Measurements from ENCODE around the gene RAB6B.

Gene RAB6B

GRCh38 chr3:133894353-133895207 lies 1.1 kb downstream of the RAB6B start:
- no peak for DNase-seq

DNA sequence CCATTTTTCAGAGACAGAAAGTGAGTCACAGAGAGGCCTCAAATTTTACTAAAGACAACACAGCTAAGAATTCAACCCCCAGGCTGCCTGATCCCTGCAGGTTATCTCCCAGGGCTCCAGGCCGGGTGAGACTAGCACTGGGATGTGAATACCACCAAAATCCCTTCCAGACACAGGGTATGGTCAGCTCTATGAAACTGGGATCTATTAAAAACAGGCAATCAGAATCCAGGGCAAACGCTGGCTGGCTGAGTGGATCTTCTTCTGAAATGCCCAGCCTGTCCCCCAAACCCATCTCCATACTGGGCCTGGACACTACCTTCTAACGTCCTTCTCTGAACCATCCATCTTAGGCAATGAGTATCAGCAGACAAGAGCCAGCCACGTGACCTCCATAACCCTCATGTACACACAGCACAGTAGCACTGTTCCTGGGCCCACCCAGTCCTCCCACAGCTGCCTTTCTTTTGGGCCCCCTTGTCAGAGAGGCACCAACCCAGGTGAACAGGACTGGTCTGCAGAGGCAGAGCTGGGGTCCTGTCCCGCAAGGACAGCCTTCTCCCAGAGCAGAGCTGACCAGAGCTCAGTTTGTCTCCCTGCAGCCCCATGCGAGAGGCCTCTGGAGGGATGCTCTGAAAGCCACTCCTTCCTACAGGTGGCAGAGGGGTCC lies 1.9 kb downstream of the RAB6B start:
- DNase-seq, result no peak

DNA sequence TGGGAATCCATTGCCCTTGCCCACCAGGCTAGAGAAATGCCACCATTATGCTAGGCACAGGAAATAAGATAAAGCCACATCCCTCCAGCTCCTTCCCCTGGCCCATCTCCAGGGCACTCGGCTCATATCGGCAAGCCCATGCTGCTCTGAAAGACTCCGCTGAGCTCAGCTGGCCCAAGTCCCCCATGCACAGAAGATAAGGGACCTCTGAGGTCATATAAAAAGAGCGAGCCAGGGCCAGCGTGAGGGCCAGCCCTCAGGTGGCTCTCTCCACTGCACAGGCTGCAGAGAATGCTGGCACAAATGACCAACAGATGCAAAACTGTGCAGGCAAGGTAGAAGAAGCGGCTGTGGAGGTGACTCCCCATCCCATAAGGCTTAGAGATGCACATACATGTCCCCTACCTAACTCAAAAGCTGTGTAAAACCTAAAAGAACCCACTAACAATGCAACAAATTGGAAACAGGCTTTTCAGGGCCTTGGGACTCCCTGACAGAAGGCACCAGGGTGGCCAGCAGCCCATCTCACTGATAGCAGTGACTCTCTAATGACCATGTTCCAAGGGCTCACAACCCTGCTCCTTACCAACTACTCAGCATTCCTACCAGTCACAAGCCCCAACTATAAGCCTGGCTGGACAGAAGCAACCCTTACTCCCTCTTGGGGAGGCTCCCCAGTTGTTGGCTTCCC lies 3.0 kb downstream of the RAB6B start:
- no peak for DNase-seq

DNA sequence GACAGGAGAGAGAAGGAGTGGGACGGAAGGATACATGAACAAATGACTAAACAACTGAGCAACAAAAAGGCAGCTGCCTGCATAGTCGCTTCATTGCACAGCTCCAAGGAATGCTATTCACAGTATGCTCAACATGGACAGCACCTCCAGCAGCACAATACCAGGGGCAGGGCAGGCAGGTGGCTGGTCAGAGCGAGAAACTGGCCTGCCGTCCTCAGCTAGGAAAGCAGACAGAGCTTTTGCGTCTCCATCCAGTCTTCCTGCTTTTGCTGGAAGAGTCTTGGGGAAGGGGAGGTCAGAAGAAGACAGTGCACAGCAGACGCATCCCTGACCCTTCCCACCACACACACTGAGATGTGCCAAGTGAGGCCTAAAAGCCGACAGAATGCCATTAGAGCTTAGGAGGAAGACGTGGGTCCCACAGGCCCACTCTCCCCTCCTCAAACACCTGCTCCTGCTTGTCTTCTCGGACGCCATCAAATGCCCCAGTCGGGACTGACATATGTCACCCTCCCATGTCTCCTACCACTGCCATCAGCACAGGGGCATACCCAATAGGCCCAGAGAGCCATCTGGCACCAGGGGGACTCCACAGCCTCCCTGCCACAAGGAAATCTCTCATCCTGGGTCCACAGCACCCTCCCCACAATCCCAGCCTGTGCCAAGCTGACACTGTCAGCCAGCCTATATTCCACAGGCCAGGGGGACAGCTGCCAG lies 3.9 kb downstream of the RAB6B start:
- DNase-seq, result no peak

DNA sequence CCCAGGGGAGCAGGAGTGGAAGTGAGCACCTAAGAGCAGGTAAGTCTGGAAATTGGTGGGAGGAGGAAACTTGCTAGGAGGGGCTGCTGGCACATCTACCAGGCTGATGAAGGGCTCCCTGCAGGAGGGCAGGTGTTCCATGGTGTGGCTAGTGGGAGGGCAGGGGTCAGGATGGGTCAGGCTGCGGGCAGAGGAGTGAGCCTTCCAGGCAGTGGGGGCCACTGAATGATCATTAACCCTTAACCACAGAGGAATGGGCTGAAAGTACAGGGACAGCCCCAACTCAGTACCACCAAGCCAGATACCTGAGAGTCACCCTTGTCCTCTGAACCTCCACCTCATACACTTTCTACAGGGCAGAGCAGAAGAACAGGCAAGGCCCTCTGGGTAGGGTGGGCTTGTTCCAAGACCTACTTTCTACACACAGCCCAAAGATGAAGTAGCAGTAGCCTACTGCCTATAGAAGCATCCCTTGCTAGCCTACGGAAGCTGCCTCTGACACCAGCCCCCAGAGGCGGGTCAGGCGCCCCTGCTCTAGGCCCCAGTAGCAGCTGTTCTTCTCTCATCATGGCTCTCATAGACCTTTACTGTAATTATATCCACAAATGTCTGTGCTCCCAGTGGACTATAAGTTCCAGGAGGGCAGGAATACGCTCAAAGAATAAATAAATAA lies 4.6 kb downstream of the RAB6B start:
- DNase-seq, result no peak

- DNase-seq, result no peak
These were observed 5.6 kb downstream of the RAB6B start for GRCh38 chr3:133890037-133890436.

- DNase-seq, result no peak
These were observed 6.8 kb downstream of the RAB6B start for GRCh38 chr3:133888726-133889340.

- no peak for DNase-seq
These were observed 7.6 kb downstream of the RAB6B start for GRCh38 chr3:133887803-133888703.

DNA sequence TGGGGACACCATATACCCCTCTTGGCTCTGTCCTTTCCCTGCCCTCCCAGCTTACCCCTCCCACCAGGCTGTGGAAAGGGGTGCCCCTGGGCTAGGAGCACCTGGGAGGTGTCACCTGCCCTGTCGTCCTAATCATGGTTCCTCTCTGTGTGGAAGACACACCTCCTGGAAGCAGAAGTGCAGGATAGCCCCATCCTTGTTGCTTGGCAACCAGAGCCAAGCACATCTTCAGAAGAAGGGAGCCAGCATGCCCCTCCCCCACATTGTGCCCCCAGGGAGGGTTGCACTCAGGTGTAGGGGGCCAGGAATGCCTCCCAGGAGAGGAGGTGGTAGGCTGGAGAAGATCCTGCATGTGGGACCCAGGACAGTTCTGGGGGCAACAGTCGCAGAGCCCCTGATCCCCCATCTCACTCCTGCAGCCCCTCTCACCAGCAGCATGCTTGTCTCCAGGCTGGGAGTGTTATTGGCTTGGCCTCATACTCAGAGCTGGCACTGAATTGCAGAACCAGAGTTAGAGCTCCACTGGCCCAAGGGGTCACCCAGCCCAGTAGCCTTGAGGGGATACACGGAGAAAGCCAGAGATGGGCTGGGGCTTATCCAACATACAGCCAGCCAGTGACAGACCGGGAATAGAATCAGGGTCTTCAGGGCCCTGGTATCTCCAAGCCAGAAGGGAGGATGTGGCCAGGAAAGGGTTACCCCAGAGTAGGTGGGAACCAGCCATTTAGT lies 8.4 kb downstream of the RAB6B start:
- DNase-seq, result no peak

GRCh38 chr3:133886031-133886722 lies 9.5 kb downstream of the RAB6B start:
- no peak for DNase-seq

- DNase-seq, result no peak
These were observed 10.6 kb downstream of the RAB6B start for GRCh38 chr3:133884887-133885711.

GRCh38 chr3:133884054-133884886 lies 11.4 kb downstream of the RAB6B start:
- no peak for DNase-seq

DNA sequence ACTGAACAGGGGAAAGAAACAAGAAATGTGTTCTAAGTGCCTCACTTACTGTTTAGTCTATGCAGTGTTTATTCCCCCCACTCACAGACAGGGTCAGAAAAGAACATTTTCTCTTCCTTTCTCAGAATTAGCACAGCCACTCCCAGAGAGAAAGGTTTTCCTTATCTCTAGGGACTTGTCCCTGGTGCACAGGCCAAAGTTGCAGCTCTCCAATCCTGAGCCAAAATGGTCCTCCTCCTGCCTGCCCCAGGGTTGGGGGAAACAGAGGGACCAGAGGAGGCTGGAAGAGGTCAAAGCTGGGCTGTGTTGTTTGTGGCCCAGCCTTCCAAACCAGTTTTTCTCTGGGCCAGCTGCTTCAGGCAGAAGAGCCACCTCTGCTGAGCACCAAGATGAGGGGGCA lies 12.0 kb downstream of the RAB6B start:
- DNase-seq, result no peak

DNA sequence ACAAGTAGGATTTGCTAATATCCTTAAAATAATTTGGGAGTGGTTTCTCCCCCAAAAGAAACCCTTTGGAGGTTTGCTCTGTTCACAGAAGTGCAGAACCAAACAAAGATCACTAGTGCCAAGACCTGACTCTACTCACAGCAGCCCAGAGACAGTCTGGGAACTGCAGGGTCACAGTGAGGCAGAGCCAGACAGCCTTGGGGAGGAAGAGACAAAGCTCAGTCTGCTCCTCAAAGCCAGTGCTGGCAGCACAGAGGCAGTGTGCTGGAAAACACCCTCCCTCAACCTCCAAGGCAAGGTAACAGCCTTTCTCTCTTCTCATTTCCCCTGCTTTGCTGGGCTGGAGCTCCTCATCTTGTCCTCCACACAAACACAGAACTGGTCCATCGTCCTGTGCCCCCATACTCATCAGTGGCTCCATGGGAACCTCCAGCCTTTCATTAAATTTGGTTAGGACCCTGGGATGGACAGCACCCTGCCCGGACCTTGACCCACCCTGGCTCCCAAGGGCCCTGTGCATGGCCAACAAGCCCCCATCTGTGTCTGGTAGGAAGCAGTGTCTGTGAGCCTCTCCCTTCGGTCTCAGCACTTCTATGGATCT lies 12.6 kb downstream of the RAB6B start:
- DNase-seq, result no peak

DNA sequence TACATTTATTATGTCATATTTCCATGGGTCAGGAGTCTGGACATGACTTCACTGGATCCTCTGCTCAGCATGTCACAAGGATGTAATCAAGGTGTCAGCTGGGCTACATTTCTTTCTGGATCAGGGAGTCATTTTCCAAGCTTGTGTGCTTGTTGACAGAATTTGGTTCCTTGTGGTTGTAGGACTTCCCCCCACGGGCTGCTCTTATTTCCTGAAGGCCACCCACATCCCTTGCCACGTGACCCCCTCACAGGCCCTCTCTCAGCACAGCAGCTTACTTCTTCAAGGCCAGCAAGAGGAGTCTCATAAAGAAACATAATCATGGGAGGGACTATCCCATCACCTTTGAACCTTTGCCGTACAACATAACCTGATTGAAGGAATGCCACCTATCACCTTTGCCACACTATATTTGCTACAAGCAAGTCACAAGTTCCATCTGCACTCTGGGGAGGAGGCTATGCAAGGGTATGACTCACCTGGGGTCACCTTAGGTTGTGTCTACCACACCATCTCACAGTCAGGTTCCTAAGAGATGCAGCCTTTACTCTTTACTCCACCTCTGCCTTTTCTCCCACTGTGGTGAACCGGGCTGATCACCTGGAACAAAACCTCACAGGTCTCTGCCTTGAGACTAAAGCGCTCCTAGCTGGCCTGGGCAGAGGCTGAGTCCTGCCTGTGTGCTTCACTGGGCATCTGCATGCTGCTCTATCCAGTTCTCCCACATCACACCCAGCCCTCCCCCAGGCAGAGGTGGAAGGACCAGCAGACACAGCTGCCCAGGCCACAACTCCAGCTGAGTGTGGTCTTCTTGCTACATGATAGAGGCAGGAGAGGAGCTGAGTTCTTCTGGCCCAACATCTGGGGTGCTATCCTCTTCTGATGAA lies 13.5 kb downstream of the RAB6B start:
- DNase-seq, result no peak

DNA sequence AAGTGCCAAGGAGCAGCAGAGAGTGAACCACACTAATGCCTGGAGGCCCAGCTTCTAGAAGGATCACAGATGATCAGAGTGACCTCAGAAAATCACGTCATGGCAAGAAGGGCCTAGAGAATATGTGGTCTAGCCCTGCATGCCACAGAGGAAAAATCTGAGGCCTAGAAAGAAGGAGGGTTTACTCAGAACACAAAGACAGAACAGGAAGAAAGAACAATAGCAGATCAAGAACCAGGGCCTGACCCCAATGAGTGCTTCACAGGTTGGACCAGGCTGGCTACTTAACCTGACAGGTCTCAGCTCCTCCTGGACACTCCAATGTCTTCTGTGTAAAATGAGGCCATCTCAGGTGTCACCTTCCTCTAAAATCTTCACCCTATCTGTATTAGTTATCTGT lies 14.2 kb downstream of the RAB6B start:
- DNase-seq, result no peak
